Neural crest cell (in vitro differentiated cells): Measurements from ENCODE around the gene MALAT1. TPM values are rescaled to one million over a fixed set of nuclear protein-coding genes. Genes with fewer than 3 reads are reported as not detected.
A peak's percentile ranks its signal among the peaks of the same experiment; 100 is the strongest.

ENCODE experiments used
- DNase-seq: peaks from one replicate; pipeline ENCODE4 v3.0.0; 2021; ENCODE audit warnings: low read depth, mixed read lengths, low spot score
- H3K27ac Mint-ChIP-seq: one replicate; pipeline ENCODE4 v1.8.0; 2021; ENCODE audit warnings: mild to moderate bottlenecking, mixed read lengths; ENCODE audit not compliant: unreplicated experiment
- H3K27me3 Mint-ChIP-seq: 2 replicates; pipeline ENCODE4 v1.8.0; 2021; ENCODE audit warnings: low read depth, mild to moderate bottlenecking, mixed read lengths
- H3K36me3 Mint-ChIP-seq: 2 replicates; pipeline ENCODE4 v1.8.0; 2021; ENCODE audit warnings: low read depth, mild to moderate bottlenecking, mixed read lengths
- H3K4me1 Mint-ChIP-seq: 2 replicates; pipeline ENCODE4 v1.8.0; 2021; ENCODE audit warnings: mixed read lengths
- H3K4me3 Mint-ChIP-seq: one replicate; pipeline ENCODE4 v1.8.0; 2021; ENCODE audit warnings: mild to moderate bottlenecking, mixed read lengths
- H3K9me3 Mint-ChIP-seq: 2 replicates; pipeline ENCODE4 v1.8.0; 2021; ENCODE audit warnings: mixed read lengths
- total RNA-seq: library from RNA; stranded (reverse); gene quantifications from 2 replicates; pipeline ENCODE4 v1.2.1, GENCODE V29; 2021
- TF ChIP-seq, protein P1 (sequence below): fragments of 200-600 bp; sonication (generic); conservative IDR thresholded peaks from 2 replicates; pipeline ENCODE4 v1.5.0; 2021; ENCODE audit warnings: antibody characterized with exemption, mild to moderate bottlenecking

MALAT1 gene
- total RNA-seq, 1 donor from 2014 or later, result 5,409 TPM

- peak overlapping the region; percentile 98 for H3K27ac Mint-ChIP-seq
- H3K27me3 Mint-ChIP-seq, result peaks cover 2% of the 10 kb centered on the region
- H3K9me3 Mint-ChIP-seq, result no peaks in the 10 kb centered on the region
- H3K4me1 Mint-ChIP-seq, result peaks cover 97% of the 10 kb centered on the region
- H3K4me3 Mint-ChIP-seq, result peak overlapping the region; percentile 80
- no peaks in the 10 kb centered on the region for H3K36me3 Mint-ChIP-seq
- no peak for DNase-seq
- TF ChIP-seq, protein P1, sequence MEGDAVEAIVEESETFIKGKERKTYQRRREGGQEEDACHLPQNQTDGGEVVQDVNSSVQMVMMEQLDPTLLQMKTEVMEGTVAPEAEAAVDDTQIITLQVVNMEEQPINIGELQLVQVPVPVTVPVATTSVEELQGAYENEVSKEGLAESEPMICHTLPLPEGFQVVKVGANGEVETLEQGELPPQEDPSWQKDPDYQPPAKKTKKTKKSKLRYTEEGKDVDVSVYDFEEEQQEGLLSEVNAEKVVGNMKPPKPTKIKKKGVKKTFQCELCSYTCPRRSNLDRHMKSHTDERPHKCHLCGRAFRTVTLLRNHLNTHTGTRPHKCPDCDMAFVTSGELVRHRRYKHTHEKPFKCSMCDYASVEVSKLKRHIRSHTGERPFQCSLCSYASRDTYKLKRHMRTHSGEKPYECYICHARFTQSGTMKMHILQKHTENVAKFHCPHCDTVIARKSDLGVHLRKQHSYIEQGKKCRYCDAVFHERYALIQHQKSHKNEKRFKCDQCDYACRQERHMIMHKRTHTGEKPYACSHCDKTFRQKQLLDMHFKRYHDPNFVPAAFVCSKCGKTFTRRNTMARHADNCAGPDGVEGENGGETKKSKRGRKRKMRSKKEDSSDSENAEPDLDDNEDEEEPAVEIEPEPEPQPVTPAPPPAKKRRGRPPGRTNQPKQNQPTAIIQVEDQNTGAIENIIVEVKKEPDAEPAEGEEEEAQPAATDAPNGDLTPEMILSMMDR, result no peak
Observed at GRCh38 chr11:65489706-65490320, 9.0 kb upstream of the MALAT1 start.

GRCh38 chr11:65491163-65491465, 7.7 kb upstream of the MALAT1 start:
- Mint-ChIP-seq H3K9me3 (no peaks in the 10 kb centered on the region), H3K4me3 (peak overlapping the region; percentile 85), H3K27me3 (peaks cover 2% of the 10 kb centered on the region), H3K36me3 (no peaks in the 10 kb centered on the region), H3K4me1 (peaks cover 88% of the 10 kb centered on the region), H3K27ac (peak overlapping the region; percentile 98)
- no peak for DNase-seq
- TF ChIP-seq, protein P1, result no peak

- no peak for DNase-seq
- Mint-ChIP-seq H3K9me3 (no peaks in the 10 kb centered on the region), H3K4me1 (peaks cover 89% of the 10 kb centered on the region), H3K36me3 (no peaks in the 10 kb centered on the region), H3K27me3 (peaks cover 2% of the 10 kb centered on the region), H3K4me3 (peak overlapping the region; percentile 85), H3K27ac (peak overlapping the region; percentile 98)
- TF ChIP-seq, protein P1, result no peak
Observed at GRCh38 chr11:65491614-65492386, 7.0 kb upstream of the MALAT1 start.

GRCh38 chr11:65492387-65492636, 6.5 kb upstream of the MALAT1 start:
- Mint-ChIP-seq H3K27ac (peak overlapping the region; percentile 84), H3K27me3 (peaks cover 6% of the 10 kb centered on the region), H3K36me3 (no peaks in the 10 kb centered on the region), H3K4me3 (peak overlapping the region; percentile 85), H3K4me1 (peaks cover 89% of the 10 kb centered on the region), H3K9me3 (no peaks in the 10 kb centered on the region)
- no peak for DNase-seq
- TF ChIP-seq, protein P1, result no peak

DNA sequence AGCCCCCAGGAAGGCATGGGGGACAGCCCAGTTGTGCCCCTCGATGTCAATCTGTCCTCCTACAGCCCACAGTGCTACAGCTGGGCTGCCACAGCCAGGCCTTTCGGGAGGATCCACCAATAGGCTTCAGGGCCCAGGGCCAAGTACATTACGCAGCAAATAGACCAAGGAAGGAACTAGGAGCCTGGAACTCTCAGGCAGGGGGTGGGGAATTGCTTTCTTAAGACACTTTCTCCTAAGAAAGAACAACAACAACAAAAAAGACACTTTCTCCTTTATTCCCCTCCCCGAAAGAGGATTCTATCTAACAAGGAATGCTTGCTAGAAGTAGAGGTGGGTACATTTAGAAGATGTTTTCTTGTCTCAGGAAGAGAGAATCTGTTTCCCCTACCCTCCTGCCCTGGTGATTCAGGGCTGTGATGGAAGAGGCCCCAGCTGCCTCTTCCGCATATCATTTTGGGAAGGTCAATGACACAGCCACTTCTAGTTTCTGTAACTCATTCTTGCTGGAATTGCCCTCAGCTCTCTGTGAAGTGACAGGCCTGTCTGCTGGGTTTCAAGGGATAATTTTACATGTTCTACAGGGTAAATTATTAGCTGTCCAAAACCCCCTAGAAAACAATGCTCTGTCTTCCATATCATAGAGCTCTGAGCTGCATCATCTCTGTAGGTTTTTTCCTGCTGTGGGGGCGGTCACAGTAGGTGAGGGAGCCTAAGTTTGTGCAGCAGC, 6.0 kb upstream of the MALAT1 start:
- TF ChIP-seq, protein P1, result no peak
- DNase-seq, result no peak
- H3K4me1 Mint-ChIP-seq, result peaks cover 85% of the 10 kb centered on the region
- no peaks in the 10 kb centered on the region for H3K36me3 Mint-ChIP-seq
- peak overlapping the region; percentile 84 for H3K27ac Mint-ChIP-seq
- H3K27me3 Mint-ChIP-seq, result peaks cover 7% of the 10 kb centered on the region
- no peaks in the 10 kb centered on the region for H3K9me3 Mint-ChIP-seq
- peak overlapping the region; percentile 85 for H3K4me3 Mint-ChIP-seq
